ENCODE results near the gene KIAA1549. TPM values are rescaled to one million over a fixed set of nuclear protein-coding genes. Genes with fewer than 3 reads are reported as not detected.

KIAA1549 gene
- total and polyA plus RNA-seq, 9 of the 15 experiments (the other 6 are each of a cell fraction or from before 2014, with no cell fraction given), result 0.01 to 0.29 (median 0.07) TPM

DNA sequence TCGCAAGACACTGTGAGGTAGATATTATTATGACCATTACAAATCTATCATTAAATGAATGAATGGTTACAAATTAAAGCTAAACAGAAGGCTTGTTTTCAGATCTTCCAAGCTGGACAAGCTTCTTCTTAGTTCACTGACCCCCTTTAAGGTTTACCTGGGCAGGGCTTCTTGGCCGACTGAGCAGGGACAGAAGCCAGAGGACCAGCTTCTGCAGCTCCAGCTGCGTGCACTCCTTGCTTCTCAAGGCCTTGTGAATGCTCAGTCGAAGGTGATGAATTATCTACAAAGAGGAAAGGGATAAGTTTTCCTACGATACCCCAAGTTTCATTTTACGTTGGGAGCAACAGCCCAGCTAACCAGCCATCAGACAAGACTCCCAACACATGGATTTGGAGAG, 45.4 kb upstream of the KIAA1549 start:
- H3K4me3 ChIP-seq, result no peak overlapping the region
- no peak overlapping the region for H3K27ac ChIP-seq (ENCODE audit: extremely low read depth, low read depth, low read length)
- no peaks in the 10 kb centered on the region for H3K79me2 ChIP-seq (ENCODE audit: control insufficient read depth, insufficient read depth, low read length)
- ChIA-PET POLR2A (interaction anchor here (0.5 kb wide), 1 partner anchor 408 kb away, joined by 3 read pairs; no protein-coding TSS in a partner anchor), CTCF (ENCODE audit: low intra/inter-chr PET ratio) (interaction anchor here (0.6 kb wide), 1 partner anchor 501 kb away, joined by 3 read pairs; no protein-coding TSS in a partner anchor)
- ATAC-seq (peak; percentile 27; the same call in 2 of the 3 replicates), FAIRE-seq (no peak), DNase-seq (ENCODE audit: extremely low read depth in 1 of 4, low spot score in 3 of 4) (no peak)
- no peaks in the 10 kb centered on the region for H3K9me1 ChIP-seq (ENCODE audit: control insufficient read depth, insufficient read depth, low read length)
- 27% methylated on average over 6 of the region's 6 CpGs for WGBS (ENCODE audit: insufficient coverage, low coverage, missing lambda C conversion rate)
- H2AFZ ChIP-seq (ENCODE audit: low read depth, low read length), result peak overlapping the region; percentile 21; the same call in 1 of the 2 replicates
- peaks cover 0 to 3% of the 10 kb centered on the region in 2 experiments; a peak in 1 of 5 replicates for H3K4me1 ChIP-seq (replicated peaks in 1 of 2; ENCODE audit: control insufficient read depth in 2 of 2, insufficient read depth in 2 of 2, low read length in 2 of 2)
- no peaks in the 10 kb centered on the region for H3K27me3 ChIP-seq (ENCODE audit: control insufficient read depth in 2 of 2, insufficient read depth in 2 of 2, low read length in 2 of 2)
- in situ Hi-C loops (cut with MboI), result no loop called here
- BruUV-seq (replicated peaks), result no TSS peak
- H3K9me3 ChIP-seq (replicated peaks; ENCODE audit: control insufficient read depth, insufficient read depth, low read depth, low read length), result no peaks in the 10 kb centered on the region
- intact Hi-C loops (cut with micrococcal nuclease), result no loop called here
- no peak for TF ChIP-seq FUS (optimal IDR thresholded peaks at IDR 0.05; ENCODE audit: low read depth, low read length)
- TF ChIP-seq, protein P1, sequence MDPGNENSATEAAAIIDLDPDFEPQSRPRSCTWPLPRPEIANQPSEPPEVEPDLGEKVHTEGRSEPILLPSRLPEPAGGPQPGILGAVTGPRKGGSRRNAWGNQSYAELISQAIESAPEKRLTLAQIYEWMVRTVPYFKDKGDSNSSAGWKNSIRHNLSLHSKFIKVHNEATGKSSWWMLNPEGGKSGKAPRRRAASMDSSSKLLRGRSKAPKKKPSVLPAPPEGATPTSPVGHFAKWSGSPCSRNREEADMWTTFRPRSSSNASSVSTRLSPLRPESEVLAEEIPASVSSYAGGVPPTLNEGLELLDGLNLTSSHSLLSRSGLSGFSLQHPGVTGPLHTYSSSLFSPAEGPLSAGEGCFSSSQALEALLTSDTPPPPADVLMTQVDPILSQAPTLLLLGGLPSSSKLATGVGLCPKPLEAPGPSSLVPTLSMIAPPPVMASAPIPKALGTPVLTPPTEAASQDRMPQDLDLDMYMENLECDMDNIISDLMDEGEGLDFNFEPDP (CRISPR knock-in tag; IDR thresholded peaks at IDR 0.05), result no peak
- TF ChIP-seq, protein P2, sequence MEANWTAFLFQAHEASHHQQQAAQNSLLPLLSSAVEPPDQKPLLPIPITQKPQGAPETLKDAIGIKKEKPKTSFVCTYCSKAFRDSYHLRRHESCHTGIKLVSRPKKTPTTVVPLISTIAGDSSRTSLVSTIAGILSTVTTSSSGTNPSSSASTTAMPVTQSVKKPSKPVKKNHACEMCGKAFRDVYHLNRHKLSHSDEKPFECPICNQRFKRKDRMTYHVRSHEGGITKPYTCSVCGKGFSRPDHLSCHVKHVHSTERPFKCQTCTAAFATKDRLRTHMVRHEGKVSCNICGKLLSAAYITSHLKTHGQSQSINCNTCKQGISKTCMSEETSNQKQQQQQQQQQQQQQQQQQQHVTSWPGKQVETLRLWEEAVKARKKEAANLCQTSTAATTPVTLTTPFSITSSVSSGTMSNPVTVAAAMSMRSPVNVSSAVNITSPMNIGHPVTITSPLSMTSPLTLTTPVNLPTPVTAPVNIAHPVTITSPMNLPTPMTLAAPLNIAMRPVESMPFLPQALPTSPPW (CRISPR knock-in tag; IDR thresholded peaks at IDR 0.05), result no peak
- TF ChIP-seq ZNF77 (CRISPR knock-in tag; IDR thresholded peaks at IDR 0.05), result no peak
- no peak for TF ChIP-seq ZNF395 (CRISPR knock-in tag; IDR thresholded peaks at IDR 0.05)
- no peak for TF ChIP-seq NCOA4 (IDR thresholded peaks at IDR 0.05; ENCODE audit: partially characterized antibody)
- TF ChIP-seq FOXP1 (CRISPR knock-in tag; IDR thresholded peaks at IDR 0.05), result no peak
- TF ChIP-seq ESRRA (IDR thresholded peaks at IDR 0.05; ENCODE audit: borderline replicate concordance, low read depth), result no peak
- TF ChIP-seq, protein P3, sequence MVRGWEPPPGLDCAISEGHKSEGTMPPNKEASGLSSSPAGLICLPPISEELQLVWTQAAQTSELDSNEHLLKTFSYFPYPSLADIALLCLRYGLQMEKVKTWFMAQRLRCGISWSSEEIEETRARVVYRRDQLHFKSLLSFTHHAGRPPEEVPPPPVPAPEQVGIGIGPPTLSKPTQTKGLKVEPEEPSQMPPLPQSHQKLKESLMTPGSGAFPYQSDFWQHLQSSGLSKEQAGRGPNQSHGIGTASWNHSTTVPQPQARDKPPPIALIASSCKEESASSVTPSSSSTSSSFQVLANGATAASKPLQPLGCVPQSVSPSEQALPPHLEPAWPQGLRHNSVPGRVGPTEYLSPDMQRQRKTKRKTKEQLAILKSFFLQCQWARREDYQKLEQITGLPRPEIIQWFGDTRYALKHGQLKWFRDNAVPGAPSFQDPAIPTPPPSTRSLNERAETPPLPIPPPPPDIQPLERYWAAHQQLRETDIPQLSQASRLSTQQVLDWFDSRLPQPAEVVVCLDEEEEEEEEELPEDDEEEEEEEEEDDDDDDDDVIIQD (CRISPR knock-in tag; IDR thresholded peaks at IDR 0.05), result no peak
- no peak for TF ChIP-seq ZNF444 (CRISPR knock-in tag; IDR thresholded peaks at IDR 0.05)
- TF ChIP-seq, protein P4, sequence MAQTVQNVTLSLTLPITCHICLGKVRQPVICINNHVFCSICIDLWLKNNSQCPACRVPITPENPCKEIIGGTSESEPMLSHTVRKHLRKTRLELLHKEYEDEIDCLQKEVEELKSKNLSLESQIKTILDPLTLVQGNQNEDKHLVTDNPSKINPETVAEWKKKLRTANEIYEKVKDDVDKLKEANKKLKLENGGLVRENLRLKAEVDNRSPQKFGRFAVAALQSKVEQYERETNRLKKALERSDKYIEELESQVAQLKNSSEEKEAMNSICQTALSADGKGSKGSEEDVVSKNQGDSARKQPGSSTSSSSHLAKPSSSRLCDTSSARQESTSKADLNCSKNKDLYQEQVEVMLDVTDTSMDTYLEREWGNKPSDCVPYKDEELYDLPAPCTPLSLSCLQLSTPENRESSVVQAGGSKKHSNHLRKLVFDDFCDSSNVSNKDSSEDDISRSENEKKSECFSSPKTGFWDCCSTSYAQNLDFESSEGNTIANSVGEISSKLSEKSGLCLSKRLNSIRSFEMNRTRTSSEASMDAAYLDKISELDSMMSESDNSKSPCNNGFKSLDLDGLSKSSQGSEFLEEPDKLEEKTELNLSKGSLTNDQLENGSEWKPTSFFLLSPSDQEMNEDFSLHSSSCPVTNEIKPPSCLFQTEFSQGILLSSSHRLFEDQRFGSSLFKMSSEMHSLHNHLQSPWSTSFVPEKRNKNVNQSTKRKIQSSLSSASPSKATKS (CRISPR knock-in tag; IDR thresholded peaks at IDR 0.05), result no peak
- no peaks in the 10 kb centered on the region for H3K36me3 ChIP-seq (ENCODE audit: control insufficient read depth, insufficient read depth, low read length)
- no peak overlapping the region for H3K9ac ChIP-seq (ENCODE audit: insufficient read depth in 1 of 2, low read depth in 2 of 2, low read length in 2 of 2)
- no peaks in the 10 kb centered on the region for H4K20me1 ChIP-seq (replicated peaks; ENCODE audit: control insufficient read depth, insufficient read depth, low read length)
- H3K4me2 ChIP-seq (ENCODE audit: insufficient read depth, low read length), result no peak overlapping the region
